H1 (cell line): Measurements from ENCODE around the gene DOP1A.

Source experiments
- CEBPB ChIP-seq: IDR thresholded peaks from 2 replicates; pipeline ENCODE4 v1.6.1; 2012; ENCODE audit warnings: low read depth, low read length
- CREB1 ChIP-seq: IDR thresholded peaks from 2 replicates; pipeline ENCODE4 v1.6.1; 2012; ENCODE audit warnings: inconsistent platforms
- EP300 ChIP-seq, 2 experiments: IDR thresholded peaks; 1 replicate in 1 of 2; 2 replicates in 1 of 2; pipeline ENCODE4 v1.6.1; 2011 to 2012; ENCODE audit warnings: low read depth in 2 of 2, low read length in 2 of 2, mild to moderate bottlenecking in 2 of 2, borderline replicate concordance in 1 of 2, inconsistent platforms in 1 of 2, moderate library complexity in 1 of 2
- FOSL1 ChIP-seq: IDR thresholded peaks from 2 replicates; pipeline ENCODE4 v1.6.1; 2011; ENCODE audit warnings: mild to moderate bottlenecking, low read depth, low read length, moderate library complexity; ENCODE audit not compliant: insufficient read depth
- JUN ChIP-seq: IDR thresholded peaks from 2 replicates; pipeline ENCODE4 v1.6.1; 2011; ENCODE audit warnings: low read depth, mild to moderate bottlenecking, improper control_type of control experiment, low read length
- MAX ChIP-seq: IDR thresholded peaks from 2 replicates; pipeline ENCODE4 v1.6.1; 2012; ENCODE audit warnings: inconsistent platforms
- POLR2A ChIP-seq, 2 experiments: IDR thresholded peaks; 1 replicate in 1 of 2; 2 replicates in 1 of 2; pipeline ENCODE4 v1.6.1; 2011; ENCODE audit warnings: low read depth in 2 of 2, low read length in 2 of 2, mild to moderate bottlenecking in 2 of 2; ENCODE audit errors: control extremely low read depth in 1 of 2
- RNF2 ChIP-seq: fragments of 200-900, 300-1000 bp; sonication (generic); IDR thresholded peaks from 2 replicates; pipeline ENCODE4 v1.7.1; 2016; ENCODE audit warnings: borderline replicate concordance, low read depth, mild to moderate bottlenecking, antibody characterized with exemption, low read length; ENCODE audit not compliant: poor library complexity, severe bottlenecking; ENCODE audit errors: missing control alignments
- SIN3A ChIP-seq, 2 experiments: IDR thresholded peaks in 1 of 2; conservative IDR thresholded peaks in 1 of 2; 2 replicates each; pipeline ENCODE4 v1.6.1; 2011 to 2012; ENCODE audit warnings: low read length in 2 of 2, improper control_type of control experiment in 1 of 2, low read depth in 1 of 2, mild to moderate bottlenecking in 1 of 2
- TAF1 ChIP-seq: IDR thresholded peaks from 2 replicates; pipeline ENCODE4 v1.6.1; 2011; ENCODE audit warnings: mild to moderate bottlenecking, low read depth, low read length
- TF ChIP-seq, protein P1 (sequence below), 3 experiments: IDR thresholded peaks; 1 replicate in 2 of 3; 2 replicates in 1 of 3; pipeline versions ENCODE4 v1.5.1 to v1.6.1; 2011; ENCODE audit warnings: low read length in 3 of 3, mild to moderate bottlenecking in 3 of 3, inconsistent platforms in 2 of 3, low read depth in 1 of 3, moderate library complexity in 1 of 3; ENCODE audit not compliant: insufficient read depth in 1 of 3; ENCODE audit errors: control extremely low read depth in 1 of 3

- TF ChIP-seq EP300 (IDR thresholded peaks at IDR 0.05; ENCODE audit: borderline replicate concordance in 1 of 2, low read depth in 2 of 2, low read length in 2 of 2) (no peak), SIN3A (conservative IDR thresholded peaks at IDR 0.05 in 1 of 2, IDR thresholded peaks at IDR 0.05 in 1 of 2; ENCODE audit: low read depth in 1 of 2, low read length in 2 of 2) (no peak), JUN (no peak), MAX (no peak), CEBPB (no peak), FOSL1 (no peak), POLR2A (IDR thresholded peaks at IDR 0.05; ENCODE audit: control extremely low read depth in 1 of 2, low read depth in 2 of 2, low read length in 2 of 2) (no peak), RNF2 (no peak), TAF1 (no peak), CREB1 (no peak)
- TF ChIP-seq, protein P1, sequence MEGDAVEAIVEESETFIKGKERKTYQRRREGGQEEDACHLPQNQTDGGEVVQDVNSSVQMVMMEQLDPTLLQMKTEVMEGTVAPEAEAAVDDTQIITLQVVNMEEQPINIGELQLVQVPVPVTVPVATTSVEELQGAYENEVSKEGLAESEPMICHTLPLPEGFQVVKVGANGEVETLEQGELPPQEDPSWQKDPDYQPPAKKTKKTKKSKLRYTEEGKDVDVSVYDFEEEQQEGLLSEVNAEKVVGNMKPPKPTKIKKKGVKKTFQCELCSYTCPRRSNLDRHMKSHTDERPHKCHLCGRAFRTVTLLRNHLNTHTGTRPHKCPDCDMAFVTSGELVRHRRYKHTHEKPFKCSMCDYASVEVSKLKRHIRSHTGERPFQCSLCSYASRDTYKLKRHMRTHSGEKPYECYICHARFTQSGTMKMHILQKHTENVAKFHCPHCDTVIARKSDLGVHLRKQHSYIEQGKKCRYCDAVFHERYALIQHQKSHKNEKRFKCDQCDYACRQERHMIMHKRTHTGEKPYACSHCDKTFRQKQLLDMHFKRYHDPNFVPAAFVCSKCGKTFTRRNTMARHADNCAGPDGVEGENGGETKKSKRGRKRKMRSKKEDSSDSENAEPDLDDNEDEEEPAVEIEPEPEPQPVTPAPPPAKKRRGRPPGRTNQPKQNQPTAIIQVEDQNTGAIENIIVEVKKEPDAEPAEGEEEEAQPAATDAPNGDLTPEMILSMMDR (IDR thresholded peaks at IDR 0.05; ENCODE audit: control extremely low read depth in 1 of 3, insufficient read depth in 1 of 3, low read depth in 1 of 3, low read length in 3 of 3) = no peak
Observed at GRCh38 chr6:83138758-83139157, 71.3 kb downstream of the DOP1A start.
